HCT116 (cell line): ENCODE results near the gene MAP9. TPM values are rescaled to one million over a fixed set of nuclear protein-coding genes. Genes with fewer than 3 reads are reported as not detected.

Experiments
- ATAC-seq: fragments of 200-7000 bp; cut with Tn5 transposase; 2 replicates; pipeline ENCODE4 v1.9.1; 2020; ENCODE audit warnings: mild to moderate bottlenecking, moderate library complexity
- BruUV-seq: library from RNA; stranded (reverse); fragments of 400-500 nt; replicated peaks from 2 replicates; lab custom pipeline; 2021; lab: Mats Ljungman, UMichigan
- CTCF ChIA-PET: fragments of 300-600 bp; sonication (Branson Sonifier 250); formaldehyde crosslinking; loops from one replicate; lab custom pipeline; 2021; ENCODE audit warnings: antibody characterized with exemption; lab: Charles Lee
- POLR2A ChIA-PET: fragments of 300-600, 350-600 bp; sonication (Branson Sonifier 250); formaldehyde crosslinking; loops from one replicate; lab custom pipeline; 2021; ENCODE audit warnings: antibody characterized with exemption; lab: Charles Lee
- RAD21 ChIA-PET, 2 experiments: fragments of 300-600 bp; sonication (Branson Sonifier 250); formaldehyde crosslinking; loops; one replicate each; lab custom pipeline; 2023; ENCODE audit warnings: low total read pairs in 2 of 2; ENCODE audit not compliant: uncharacterized antibody in 2 of 2, unreplicated experiment in 2 of 2, low non-redundant PET in 1 of 2; lab: Charles Lee
- DNase-seq: peaks from one replicate; pipeline ENCODE4 v3.0.0-alpha.2; 2010; ENCODE audit warnings: low read depth, low spot score
- H2AFZ ChIP-seq: fragments of 200-600 bp; shearing (Covaris generic), sonication (generic); 2 replicates; pipeline ENCODE4 v1.6.1; 2017; ENCODE audit warnings: low read depth, mixed run types, mixed read lengths, antibody characterized with exemption, low read length; ENCODE audit not compliant: poor library complexity, severe bottlenecking
- H3K27ac ChIP-seq: 2 replicates; pipeline ENCODE4 v1.5.1; 2012; ENCODE audit warnings: low read depth, low read length
- H3K27me3 ChIP-seq: fragments of 200-600 bp; sonication (generic); 2 replicates; pipeline ENCODE4 v1.6.1; 2016; ENCODE audit warnings: mixed run types, low read length, mixed read lengths; ENCODE audit not compliant: insufficient read depth
- H3K36me3 ChIP-seq, 2 experiments: fragments of 200-500 bp in 1 of 2; fragments of 200-600 bp in 1 of 2; sonication (Bioruptor generic) in 1 of 2; sonication (generic) in 1 of 2; 2 replicates each; pipeline versions ENCODE4 v1.5.1 to v1.6.1; 2014 to 2016; ENCODE audit warnings: low read length in 2 of 2, inconsistent platforms in 1 of 2, mixed read lengths in 1 of 2, mixed run types in 1 of 2; ENCODE audit not compliant: insufficient read depth in 2 of 2, control insufficient read depth in 1 of 2
- H3K4me1 ChIP-seq, 2 experiments: fragments of 200-600 bp in 1 of 2; sonication (generic) in 1 of 2; 2 replicates each; pipeline versions ENCODE4 v1.5.1 to v1.6.1; 2012 to 2017; ENCODE audit warnings: low read length in 2 of 2, inconsistent platforms in 1 of 2, mild to moderate bottlenecking in 1 of 2, mixed read lengths in 1 of 2, mixed run types in 1 of 2, moderate library complexity in 1 of 2; ENCODE audit not compliant: insufficient read depth in 2 of 2, control insufficient read depth in 1 of 2
- H3K4me2 ChIP-seq: fragments of 200-600 bp; sonication (generic); 2 replicates; pipeline ENCODE4 v1.6.1; 2017; ENCODE audit warnings: mixed run types, low read length, mixed read lengths
- H3K4me3 ChIP-seq, 2 experiments: fragments of 200-600 bp in 1 of 2; sonication (generic) in 1 of 2; replicated peaks in 1 of 2; 2 replicates each; pipeline ENCODE4 v1.5.1; 2011 to 2016; ENCODE audit warnings: low read length in 2 of 2, control low read depth in 1 of 2, low read depth in 1 of 2, mild to moderate bottlenecking in 1 of 2, mixed read lengths in 1 of 2, mixed run types in 1 of 2
- H3K79me2 ChIP-seq: fragments of 200-600 bp; sonication (generic); 2 replicates; pipeline ENCODE4 v1.6.1; 2017; ENCODE audit warnings: mild to moderate bottlenecking, mixed run types, low read length, moderate library complexity, mixed read lengths; ENCODE audit not compliant: insufficient read depth
- H3K9ac ChIP-seq: fragments of 200-600 bp; sonication (generic); 2 replicates; pipeline ENCODE4 v1.6.1; 2016; ENCODE audit warnings: low read length, mixed read lengths
- H3K9me2 ChIP-seq: fragments of 200-600 bp; sonication (generic), shearing (Covaris generic); 2 replicates; pipeline ENCODE4 v1.6.1; 2017; ENCODE audit warnings: mixed run types, mild to moderate bottlenecking, moderate library complexity; ENCODE audit not compliant: insufficient read depth
- H3K9me3 ChIP-seq, 2 experiments: fragments of 200-500 bp in 1 of 2; fragments of 200-600 bp in 1 of 2; sonication (Bioruptor generic) in 1 of 2; sonication (generic) in 1 of 2; 2 replicates each; pipeline ENCODE4 v1.6.1; 2014 to 2017; ENCODE audit warnings: low read length in 2 of 2, mixed read lengths in 2 of 2, inconsistent platforms in 1 of 2, low read depth in 1 of 2, mild to moderate bottlenecking in 1 of 2, mixed run types in 1 of 2, moderate library complexity in 1 of 2; ENCODE audit not compliant: control insufficient read depth in 1 of 2, insufficient read depth in 1 of 2
- H4K20me1 ChIP-seq: fragments of 200-600 bp; sonication (generic), shearing (Covaris generic); 2 replicates; pipeline ENCODE4 v1.6.1; 2017; ENCODE audit warnings: mixed run types, mild to moderate bottlenecking, moderate library complexity; ENCODE audit not compliant: insufficient read depth
- CBX3 ChIP-seq: IDR thresholded peaks from 2 replicates; pipeline ENCODE4 v1.6.1; 2012; ENCODE audit warnings: low read depth
- EZH2 ChIP-seq: fragments of 200-600 bp; sonication (generic); IDR thresholded peaks from 2 replicates; pipeline ENCODE4 v1.6.1; 2017; ENCODE audit warnings: antibody characterized with exemption, mixed run types
- FOSL1 ChIP-seq: IDR thresholded peaks from 2 replicates; pipeline ENCODE4 v1.6.1; 2012; ENCODE audit warnings: low read depth
- JUND ChIP-seq: IDR thresholded peaks from 2 replicates; pipeline ENCODE4 v1.6.1; 2012
- POLR2A ChIP-seq: IDR thresholded peaks from 2 replicates; pipeline ENCODE4 v1.7.0; 2011; ENCODE audit warnings: borderline replicate concordance; ENCODE audit not compliant: insufficient read depth, insufficient read length; ENCODE audit errors: extremely low read depth
- POLR2AphosphoS5 ChIP-seq: IDR thresholded peaks from 2 replicates; pipeline ENCODE4 v1.6.1; 2011; ENCODE audit warnings: mild to moderate bottlenecking, low read depth, low read length, moderate library complexity
- RAD21 ChIP-seq: IDR thresholded peaks from 2 replicates; pipeline ENCODE4 v1.6.1; 2012; ENCODE audit warnings: low read depth, mild to moderate bottlenecking
- SP1 ChIP-seq: IDR thresholded peaks from 2 replicates; pipeline ENCODE4 v1.6.1; 2012; ENCODE audit warnings: low read depth
- TCF7L2 ChIP-seq: IDR thresholded peaks from 2 replicates; pipeline ENCODE4 v1.7.0; 2011; ENCODE audit warnings: borderline replicate concordance, inconsistent platforms; ENCODE audit not compliant: insufficient read depth, insufficient read length; ENCODE audit errors: extremely low read depth
- YY1 ChIP-seq: IDR thresholded peaks from 2 replicates; pipeline ENCODE4 v1.6.1; 2011; ENCODE audit warnings: low read length, low read depth, moderate library complexity, mild to moderate bottlenecking; ENCODE audit not compliant: insufficient replicate concordance; ENCODE audit errors: extremely low read depth
- ZNF274 ChIP-seq: fragments of 200-500 bp; sonication (Bioruptor generic); IDR thresholded peaks from 2 replicates; pipeline ENCODE4 v1.6.1; 2014; ENCODE audit warnings: mild to moderate bottlenecking, low read depth, low read length, inconsistent platforms
- intact Hi-C: fragments of 100-400 bp; cut with micrococcal nuclease; formaldehyde crosslinking; loops from 2 replicates; pipeline ENCODE4 v1.10.0; 2022
- total RNA-seq: library from RNA; stranded (reverse); gene quantifications from one replicate; pipeline ENCODE4 v1.2.1, GENCODE V29; 2021; ENCODE audit not compliant: unreplicated experiment
- TF ChIP-seq, protein P1 (sequence below), 3 experiments: fragments of 200-600 bp in 1 of 3; sonication (generic) in 1 of 3; IDR thresholded peaks in 2 of 3; conservative IDR thresholded peaks in 1 of 3; 2 replicates each; pipeline ENCODE4 v1.5.1; 2012 to 2017; ENCODE audit warnings: low read depth in 2 of 3, low read length in 2 of 3, antibody characterized with exemption in 1 of 3, borderline replicate concordance in 1 of 3, control low read depth in 1 of 3, mild to moderate bottlenecking in 1 of 3, mixed read lengths in 1 of 3, mixed run types in 1 of 3, moderate library complexity in 1 of 3; ENCODE audit not compliant: insufficient read depth in 1 of 3
- TF ChIP-seq, protein P2 (sequence below): IDR thresholded peaks from 2 replicates; pipeline ENCODE4 v1.6.1; 2011; ENCODE audit warnings: mild to moderate bottlenecking, low read length, moderate library complexity; ENCODE audit not compliant: insufficient replicate concordance; ENCODE audit errors: extremely low read depth
- TF ChIP-seq, protein P3 (sequence below): IDR thresholded peaks from 2 replicates; pipeline ENCODE4 v1.6.1; 2012
- TF ChIP-seq, protein P4 (sequence below): IDR thresholded peaks from 2 replicates; pipeline ENCODE4 v1.6.1; 2012

MAP9 gene
- total RNA-seq, 1 experiment from 2014 or later, result 0.32 TPM

DNA sequence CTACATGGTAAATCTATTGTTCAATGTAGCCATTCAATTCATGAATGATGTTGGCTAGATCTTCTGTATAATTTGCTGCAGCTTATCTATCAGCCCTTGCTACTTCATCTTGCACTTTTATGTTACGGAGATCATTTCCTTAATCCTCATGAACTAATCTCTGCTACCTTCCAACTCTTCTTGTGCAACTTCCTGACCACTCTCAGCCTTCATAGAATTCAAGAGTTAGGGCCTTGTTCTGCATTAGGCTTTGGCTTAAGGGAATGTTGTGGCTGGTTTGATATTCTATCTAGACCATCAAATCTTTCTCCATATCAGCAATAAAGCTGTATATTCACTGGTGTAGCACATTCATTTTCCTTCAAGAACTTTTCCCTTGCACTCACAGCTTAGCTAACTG is 36.7 kb upstream of the MAP9 start:
- ATAC-seq (no peak), DNase-seq (no peak)
- Histone ChIP-seq H3K9me3 (no peaks in the 10 kb centered on the region), H3K9ac (no peak overlapping the region), H3K79me2 (no peaks in the 10 kb centered on the region), H2AFZ (no peak overlapping the region), H3K4me1 (no peaks in the 10 kb centered on the region), H3K27ac (no peak overlapping the region), H3K27me3 (no peaks in the 10 kb centered on the region), H3K9me2 (no peaks in the 10 kb centered on the region), H3K4me2 (no peak overlapping the region), H3K36me3 (no peaks in the 10 kb centered on the region), H3K4me3 (no peak overlapping the region), H4K20me1 (no peaks in the 10 kb centered on the region)
- no TSS peak for BruUV-seq
- POLR2A ChIA-PET, result no interaction called here
- no peak for TF ChIP-seq EZH2
- no peak for TF ChIP-seq POLR2A
- no peak for TF ChIP-seq CBX3
- TF ChIP-seq ZNF274, result no peak
- TF ChIP-seq YY1, result no peak
- TF ChIP-seq SP1, result no peak
- TF ChIP-seq, protein P1, sequence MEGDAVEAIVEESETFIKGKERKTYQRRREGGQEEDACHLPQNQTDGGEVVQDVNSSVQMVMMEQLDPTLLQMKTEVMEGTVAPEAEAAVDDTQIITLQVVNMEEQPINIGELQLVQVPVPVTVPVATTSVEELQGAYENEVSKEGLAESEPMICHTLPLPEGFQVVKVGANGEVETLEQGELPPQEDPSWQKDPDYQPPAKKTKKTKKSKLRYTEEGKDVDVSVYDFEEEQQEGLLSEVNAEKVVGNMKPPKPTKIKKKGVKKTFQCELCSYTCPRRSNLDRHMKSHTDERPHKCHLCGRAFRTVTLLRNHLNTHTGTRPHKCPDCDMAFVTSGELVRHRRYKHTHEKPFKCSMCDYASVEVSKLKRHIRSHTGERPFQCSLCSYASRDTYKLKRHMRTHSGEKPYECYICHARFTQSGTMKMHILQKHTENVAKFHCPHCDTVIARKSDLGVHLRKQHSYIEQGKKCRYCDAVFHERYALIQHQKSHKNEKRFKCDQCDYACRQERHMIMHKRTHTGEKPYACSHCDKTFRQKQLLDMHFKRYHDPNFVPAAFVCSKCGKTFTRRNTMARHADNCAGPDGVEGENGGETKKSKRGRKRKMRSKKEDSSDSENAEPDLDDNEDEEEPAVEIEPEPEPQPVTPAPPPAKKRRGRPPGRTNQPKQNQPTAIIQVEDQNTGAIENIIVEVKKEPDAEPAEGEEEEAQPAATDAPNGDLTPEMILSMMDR (IDR thresholded peaks at IDR 0.05 in 2 of 3, conservative IDR thresholded peaks at IDR 0.05 in 1 of 3; ENCODE audit: borderline replicate concordance in 1 of 3, insufficient read depth in 1 of 3, low read depth in 2 of 3, low read length in 2 of 3), result no peak
- TF ChIP-seq, protein P2, sequence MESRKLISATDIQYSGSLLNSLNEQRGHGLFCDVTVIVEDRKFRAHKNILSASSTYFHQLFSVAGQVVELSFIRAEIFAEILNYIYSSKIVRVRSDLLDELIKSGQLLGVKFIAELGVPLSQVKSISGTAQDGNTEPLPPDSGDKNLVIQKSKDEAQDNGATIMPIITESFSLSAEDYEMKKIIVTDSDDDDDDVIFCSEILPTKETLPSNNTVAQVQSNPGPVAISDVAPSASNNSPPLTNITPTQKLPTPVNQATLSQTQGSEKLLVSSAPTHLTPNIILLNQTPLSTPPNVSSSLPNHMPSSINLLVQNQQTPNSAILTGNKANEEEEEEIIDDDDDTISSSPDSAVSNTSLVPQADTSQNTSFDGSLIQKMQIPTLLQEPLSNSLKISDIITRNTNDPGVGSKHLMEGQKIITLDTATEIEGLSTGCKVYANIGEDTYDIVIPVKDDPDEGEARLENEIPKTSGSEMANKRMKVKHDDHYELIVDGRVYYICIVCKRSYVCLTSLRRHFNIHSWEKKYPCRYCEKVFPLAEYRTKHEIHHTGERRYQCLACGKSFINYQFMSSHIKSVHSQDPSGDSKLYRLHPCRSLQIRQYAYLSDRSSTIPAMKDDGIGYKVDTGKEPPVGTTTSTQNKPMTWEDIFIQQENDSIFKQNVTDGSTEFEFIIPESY, result no peak
- TF ChIP-seq POLR2AphosphoS5, result no peak
- TF ChIP-seq FOSL1, result no peak
- TF ChIP-seq, protein P3, sequence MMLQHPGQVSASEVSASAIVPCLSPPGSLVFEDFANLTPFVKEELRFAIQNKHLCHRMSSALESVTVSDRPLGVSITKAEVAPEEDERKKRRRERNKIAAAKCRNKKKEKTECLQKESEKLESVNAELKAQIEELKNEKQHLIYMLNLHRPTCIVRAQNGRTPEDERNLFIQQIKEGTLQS, result no peak
- no peak for TF ChIP-seq JUND
- TF ChIP-seq, protein P4, sequence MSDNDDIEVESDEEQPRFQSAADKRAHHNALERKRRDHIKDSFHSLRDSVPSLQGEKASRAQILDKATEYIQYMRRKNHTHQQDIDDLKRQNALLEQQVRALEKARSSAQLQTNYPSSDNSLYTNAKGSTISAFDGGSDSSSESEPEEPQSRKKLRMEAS, result no peak
- no peak for TF ChIP-seq RAD21
- TF ChIP-seq TCF7L2, result no peak
- intact Hi-C loops, result no loop called here
- RAD21 ChIA-PET, result no interaction called here
- CTCF ChIA-PET, result interaction anchor here (1.1 kb wide), 1 partner anchor 9 kb away, joined by 3 read pairs; no protein-coding TSS in a partner anchor
